Panc1 (cell line): ENCODE results near the gene OBP2A.

Experiments used
- POLR2AphosphoS5 ChIP-seq: IDR thresholded peaks from 2 replicates; pipeline ENCODE4 v1.6.1; 2012; ENCODE audit warnings: mild to moderate bottlenecking, low read depth, low read length, moderate library complexity
- SIN3A ChIP-seq: IDR thresholded peaks from 2 replicates; pipeline ENCODE4 v1.6.1; 2012; ENCODE audit warnings: low read depth, mild to moderate bottlenecking, low read length, moderate library complexity, borderline replicate concordance; ENCODE audit not compliant: insufficient read depth
- TF ChIP-seq, protein P1 (sequence below): fragments of 450-650 bp; IDR thresholded peaks from 2 replicates; pipeline ENCODE4 v1.5.1; 2017; ENCODE audit warnings: mild to moderate bottlenecking
- TF ChIP-seq, protein P2 (sequence below), 2 experiments: IDR thresholded peaks; 2 replicates each; pipeline ENCODE4 v1.6.1; 2011 to 2012; ENCODE audit warnings: low read depth in 2 of 2, control low read depth in 1 of 2, low read length in 1 of 2, mild to moderate bottlenecking in 1 of 2, moderate library complexity in 1 of 2; ENCODE audit not compliant: insufficient read depth in 1 of 2

DNA sequence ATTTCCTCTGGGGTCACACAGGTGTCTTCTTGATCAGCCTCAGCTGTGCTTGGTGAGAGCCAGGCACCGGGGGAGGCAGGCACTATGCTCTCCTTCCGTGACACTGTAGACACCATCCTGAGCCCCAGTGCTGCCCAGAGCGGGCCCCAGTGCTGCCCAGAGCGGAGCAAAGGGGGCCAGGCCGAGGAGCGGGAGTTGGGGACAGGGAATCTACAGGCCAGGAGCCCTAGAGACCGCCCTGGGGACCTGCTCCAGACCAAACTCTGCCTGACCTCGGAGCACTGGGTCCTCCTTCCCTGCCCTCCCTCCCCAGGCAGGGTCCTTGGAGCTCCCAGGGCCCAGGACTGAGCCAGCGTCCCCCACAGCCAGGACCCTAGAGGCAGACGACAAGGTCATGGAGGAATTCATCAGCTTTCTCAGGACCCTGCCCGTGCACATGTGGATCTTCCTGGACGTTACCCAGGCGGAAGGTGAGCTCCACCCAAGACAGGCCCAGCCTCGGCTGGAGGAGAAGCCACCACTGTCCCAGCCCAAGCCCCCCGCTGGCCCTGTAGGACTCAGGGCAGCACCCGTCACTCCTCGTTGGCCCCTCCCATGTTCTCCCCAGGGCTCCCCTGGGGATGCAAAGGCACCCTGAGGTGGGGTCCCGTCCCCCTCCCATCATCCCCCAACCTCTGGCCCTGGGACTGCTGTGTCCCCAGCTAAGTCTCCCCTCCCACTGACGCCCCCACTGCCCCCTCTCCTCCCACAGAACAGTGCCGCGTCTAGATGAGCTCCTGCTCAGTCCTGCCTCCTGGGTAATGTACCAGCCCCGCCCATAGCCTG lies 45.8 kb downstream of the OBP2A start:
- TF ChIP-seq, protein P1, sequence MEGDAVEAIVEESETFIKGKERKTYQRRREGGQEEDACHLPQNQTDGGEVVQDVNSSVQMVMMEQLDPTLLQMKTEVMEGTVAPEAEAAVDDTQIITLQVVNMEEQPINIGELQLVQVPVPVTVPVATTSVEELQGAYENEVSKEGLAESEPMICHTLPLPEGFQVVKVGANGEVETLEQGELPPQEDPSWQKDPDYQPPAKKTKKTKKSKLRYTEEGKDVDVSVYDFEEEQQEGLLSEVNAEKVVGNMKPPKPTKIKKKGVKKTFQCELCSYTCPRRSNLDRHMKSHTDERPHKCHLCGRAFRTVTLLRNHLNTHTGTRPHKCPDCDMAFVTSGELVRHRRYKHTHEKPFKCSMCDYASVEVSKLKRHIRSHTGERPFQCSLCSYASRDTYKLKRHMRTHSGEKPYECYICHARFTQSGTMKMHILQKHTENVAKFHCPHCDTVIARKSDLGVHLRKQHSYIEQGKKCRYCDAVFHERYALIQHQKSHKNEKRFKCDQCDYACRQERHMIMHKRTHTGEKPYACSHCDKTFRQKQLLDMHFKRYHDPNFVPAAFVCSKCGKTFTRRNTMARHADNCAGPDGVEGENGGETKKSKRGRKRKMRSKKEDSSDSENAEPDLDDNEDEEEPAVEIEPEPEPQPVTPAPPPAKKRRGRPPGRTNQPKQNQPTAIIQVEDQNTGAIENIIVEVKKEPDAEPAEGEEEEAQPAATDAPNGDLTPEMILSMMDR, result no peak
- no peak for TF ChIP-seq POLR2AphosphoS5
- no peak for TF ChIP-seq SIN3A
- TF ChIP-seq, protein P2, sequence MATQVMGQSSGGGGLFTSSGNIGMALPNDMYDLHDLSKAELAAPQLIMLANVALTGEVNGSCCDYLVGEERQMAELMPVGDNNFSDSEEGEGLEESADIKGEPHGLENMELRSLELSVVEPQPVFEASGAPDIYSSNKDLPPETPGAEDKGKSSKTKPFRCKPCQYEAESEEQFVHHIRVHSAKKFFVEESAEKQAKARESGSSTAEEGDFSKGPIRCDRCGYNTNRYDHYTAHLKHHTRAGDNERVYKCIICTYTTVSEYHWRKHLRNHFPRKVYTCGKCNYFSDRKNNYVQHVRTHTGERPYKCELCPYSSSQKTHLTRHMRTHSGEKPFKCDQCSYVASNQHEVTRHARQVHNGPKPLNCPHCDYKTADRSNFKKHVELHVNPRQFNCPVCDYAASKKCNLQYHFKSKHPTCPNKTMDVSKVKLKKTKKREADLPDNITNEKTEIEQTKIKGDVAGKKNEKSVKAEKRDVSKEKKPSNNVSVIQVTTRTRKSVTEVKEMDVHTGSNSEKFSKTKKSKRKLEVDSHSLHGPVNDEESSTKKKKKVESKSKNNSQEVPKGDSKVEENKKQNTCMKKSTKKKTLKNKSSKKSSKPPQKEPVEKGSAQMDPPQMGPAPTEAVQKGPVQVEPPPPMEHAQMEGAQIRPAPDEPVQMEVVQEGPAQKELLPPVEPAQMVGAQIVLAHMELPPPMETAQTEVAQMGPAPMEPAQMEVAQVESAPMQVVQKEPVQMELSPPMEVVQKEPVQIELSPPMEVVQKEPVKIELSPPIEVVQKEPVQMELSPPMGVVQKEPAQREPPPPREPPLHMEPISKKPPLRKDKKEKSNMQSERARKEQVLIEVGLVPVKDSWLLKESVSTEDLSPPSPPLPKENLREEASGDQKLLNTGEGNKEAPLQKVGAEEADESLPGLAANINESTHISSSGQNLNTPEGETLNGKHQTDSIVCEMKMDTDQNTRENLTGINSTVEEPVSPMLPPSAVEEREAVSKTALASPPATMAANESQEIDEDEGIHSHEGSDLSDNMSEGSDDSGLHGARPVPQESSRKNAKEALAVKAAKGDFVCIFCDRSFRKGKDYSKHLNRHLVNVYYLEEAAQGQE (IDR thresholded peaks at IDR 0.05; ENCODE audit: insufficient read depth in 1 of 2, low read depth in 2 of 2, low read length in 1 of 2), result no peak
